MCF 10A (cell line): ENCODE measurements around the gene GPM6B. TPM values are rescaled to one million over a fixed set of nuclear protein-coding genes. Genes with fewer than 3 reads are reported as not detected.

Experiments
- Bru-seq: library from RNA; stranded (reverse); fragments of 400-500 nt; gene quantifications from one replicate; lab custom pipeline; 2021; lab: Mats Ljungman, UMichigan
- BruChase-seq, 2 experiments: library from RNA; stranded (reverse); fragments of 400-500 nt; gene quantifications; one replicate each; lab custom pipeline; 2021; lab: Mats Ljungman, UMichigan
- BruUV-seq: library from RNA; stranded (reverse); fragments of 400-500 nt; replicated peaks from 2 replicates; lab custom pipeline; 2021; lab: Mats Ljungman, UMichigan
- CTCF ChIA-PET: fragments of 300-600 bp; sonication (Branson Sonifier 250); formaldehyde crosslinking; extraction: SDS; loops from one replicate; lab custom pipeline; 2021; ENCODE audit warnings: antibody characterized with exemption, inconsistent platforms; lab: Yijun Ruan, JAX
- POLR2A ChIA-PET: fragments of 300-600, 350-650 bp; sonication (Branson Sonifier 250); formaldehyde crosslinking; extraction: SDS; loops from one replicate; lab custom pipeline; 2020; ENCODE audit warnings: antibody characterized with exemption, inconsistent platforms; lab: Yijun Ruan, JAX
- DNase-seq: peaks from one replicate; pipeline ENCODE4 v3.0.0-alpha.2; 2018; ENCODE audit not compliant: unreplicated experiment
- H3K27ac Mint-ChIP-seq: one replicate; pipeline ENCODE4 v1.8.0; 2022; ENCODE audit warnings: mild to moderate bottlenecking, low read depth, mixed read lengths; ENCODE audit not compliant: unreplicated experiment
- H3K27me3 Mint-ChIP-seq: one replicate; pipeline ENCODE4 v1.8.0; 2022; ENCODE audit warnings: mixed read lengths; ENCODE audit not compliant: insufficient read depth, unreplicated experiment
- H3K36me3 Mint-ChIP-seq: one replicate; pipeline ENCODE4 v1.8.0; 2022; ENCODE audit warnings: mild to moderate bottlenecking, moderate library complexity, mixed read lengths; ENCODE audit not compliant: insufficient read depth, unreplicated experiment
- H3K4me1 Mint-ChIP-seq: one replicate; pipeline ENCODE4 v1.8.0; 2022; ENCODE audit warnings: mixed read lengths; ENCODE audit not compliant: insufficient read depth, unreplicated experiment
- H3K4me3 Mint-ChIP-seq: one replicate; pipeline ENCODE4 v1.8.0; 2022; ENCODE audit warnings: mild to moderate bottlenecking, moderate library complexity, mixed read lengths; ENCODE audit not compliant: unreplicated experiment
- H3K9me3 Mint-ChIP-seq: one replicate; pipeline ENCODE4 v1.8.0; 2022; ENCODE audit warnings: mixed read lengths; ENCODE audit not compliant: unreplicated experiment
- intact Hi-C: fragments of 100-400 bp; cut with micrococcal nuclease; formaldehyde crosslinking; loops from 2 replicates; pipeline ENCODE4 v1.14.1; 2022
- long read RNA-seq: library from polyadenylated mRNA; stranded (forward); transcript quantifications from one replicate; pipeline ENCODE4 v2.0.0, GENCODE V29; 2022
- total RNA-seq: library from RNA; stranded (reverse); gene quantifications from 2 replicates; pipeline ENCODE4 v1.2.3, GENCODE V29; 2022
- TF ChIP-seq, protein P1 (sequence below): fragments of 200-600 bp; IDR thresholded peaks from one replicate; pipeline ENCODE4 v1.8.0; 2022; ENCODE audit warnings: antibody characterized with exemption, mild to moderate bottlenecking; ENCODE audit not compliant: unreplicated experiment

The GPM6B gene
- total RNA-seq (6.9 and 16.3 TPM in 2 replicates), Bru-seq, nascent RNA (percentile 42 among the genes with signal in this experiment), BruChase-seq, experiment 1, labeled RNA remaining after a 6-hour chase (percentile 40 among the genes with signal in this experiment), BruChase-seq, experiment 2, labeled RNA remaining after a 2-hour chase (percentile 37 among the genes with signal in this experiment)
- long read RNA-seq, transcript GPM6B-205 (7 exons, 3,957 nt), result major isoform, 45 of 63 reads
- long read RNA-seq, partial matches to known transcripts, result 2 of 63 reads
- long read RNA-seq, other reads (novel, unspliced or antisense), result 13 of 63 reads

DNA sequence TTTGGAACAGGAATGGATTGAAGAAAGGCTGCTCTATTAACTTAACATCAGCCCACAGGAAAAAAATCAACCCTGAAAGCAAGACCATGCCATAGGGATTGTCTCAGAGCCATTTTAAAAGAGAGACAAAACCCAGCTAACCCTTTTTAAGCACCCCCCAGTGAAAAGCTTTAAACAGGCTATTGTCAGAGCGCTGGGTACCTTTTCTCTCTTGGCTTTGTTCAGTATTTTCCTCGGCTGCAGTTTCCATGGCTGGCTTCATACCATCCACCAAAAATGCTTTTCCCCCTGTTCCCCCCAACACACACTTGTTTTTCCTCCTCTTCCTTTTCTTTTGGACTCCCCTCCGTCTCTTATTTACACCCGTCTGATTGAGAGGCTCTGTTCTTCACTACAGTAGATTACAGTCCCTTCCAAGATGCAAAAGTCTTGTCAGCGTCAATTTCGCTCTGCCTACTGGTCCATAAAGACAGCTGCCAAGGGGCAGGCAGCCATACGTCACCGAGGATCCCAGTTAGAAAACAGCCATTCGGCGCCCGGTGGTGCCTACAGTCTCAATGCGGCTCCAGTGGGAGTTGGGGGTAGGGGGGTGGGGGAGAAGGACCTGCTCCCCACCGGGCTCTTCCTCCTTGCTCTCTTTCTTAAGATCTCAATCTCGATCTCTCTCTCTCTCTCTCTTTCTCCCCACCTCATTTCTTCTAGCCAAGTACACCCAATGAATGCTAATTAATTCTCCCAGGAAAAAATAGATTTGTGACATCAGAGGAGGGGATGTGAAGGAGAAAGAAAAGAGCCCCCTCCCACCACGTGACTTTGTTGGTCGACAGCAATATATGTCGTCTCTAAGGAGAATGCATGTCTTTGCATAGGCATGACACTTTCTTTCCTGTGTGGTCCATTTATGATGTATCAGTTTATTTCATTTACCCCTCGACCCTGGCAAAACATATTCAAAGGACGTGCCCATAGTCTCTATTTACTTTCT lies at the start of gene GPM6B:
TSS of gene GPM6B (minus strand) at position 451 of the 985 bp plus-strand sequence. CDS start at position 262, 189 bp downstream.
- POLR2A ChIA-PET, result no interaction called here
- intact Hi-C loops, result no loop called here
- H3K27me3 Mint-ChIP-seq, result peaks cover 82% of the 10 kb centered on the region
- H3K36me3 Mint-ChIP-seq, result no peaks in the 10 kb centered on the region
- no peak within 1 kb of the TSS for H3K27ac Mint-ChIP-seq
- no TSS peak for BruUV-seq
- DNase-seq, result no peak
- no peaks in the 10 kb centered on the region for H3K4me1 Mint-ChIP-seq
- CTCF ChIA-PET, result no interaction called here
- no peaks in the 10 kb centered on the region for H3K9me3 Mint-ChIP-seq
- TF ChIP-seq, protein P1, sequence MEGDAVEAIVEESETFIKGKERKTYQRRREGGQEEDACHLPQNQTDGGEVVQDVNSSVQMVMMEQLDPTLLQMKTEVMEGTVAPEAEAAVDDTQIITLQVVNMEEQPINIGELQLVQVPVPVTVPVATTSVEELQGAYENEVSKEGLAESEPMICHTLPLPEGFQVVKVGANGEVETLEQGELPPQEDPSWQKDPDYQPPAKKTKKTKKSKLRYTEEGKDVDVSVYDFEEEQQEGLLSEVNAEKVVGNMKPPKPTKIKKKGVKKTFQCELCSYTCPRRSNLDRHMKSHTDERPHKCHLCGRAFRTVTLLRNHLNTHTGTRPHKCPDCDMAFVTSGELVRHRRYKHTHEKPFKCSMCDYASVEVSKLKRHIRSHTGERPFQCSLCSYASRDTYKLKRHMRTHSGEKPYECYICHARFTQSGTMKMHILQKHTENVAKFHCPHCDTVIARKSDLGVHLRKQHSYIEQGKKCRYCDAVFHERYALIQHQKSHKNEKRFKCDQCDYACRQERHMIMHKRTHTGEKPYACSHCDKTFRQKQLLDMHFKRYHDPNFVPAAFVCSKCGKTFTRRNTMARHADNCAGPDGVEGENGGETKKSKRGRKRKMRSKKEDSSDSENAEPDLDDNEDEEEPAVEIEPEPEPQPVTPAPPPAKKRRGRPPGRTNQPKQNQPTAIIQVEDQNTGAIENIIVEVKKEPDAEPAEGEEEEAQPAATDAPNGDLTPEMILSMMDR, result no peak
- H3K4me3 Mint-ChIP-seq, result no peak within 1 kb of the TSS

GRCh38 chrX:13864264-13864663 lies 47.4 kb upstream of the GPM6B start:
- Mint-ChIP-seq H3K4me3 (no peak overlapping the region), H3K27ac (peak overlapping the region; percentile 28), H3K4me1 (peaks cover 8% of the 10 kb centered on the region), H3K36me3 (no peaks in the 10 kb centered on the region), H3K9me3 (no peaks in the 10 kb centered on the region), H3K27me3 (peaks cover 81% of the 10 kb centered on the region)
- intact Hi-C loops, result no loop called here
- ChIA-PET POLR2A (no interaction called here), CTCF (no interaction called here)
- no TSS peak for BruUV-seq
- DNase-seq, result no peak
- TF ChIP-seq, protein P1, result no peak

DNA sequence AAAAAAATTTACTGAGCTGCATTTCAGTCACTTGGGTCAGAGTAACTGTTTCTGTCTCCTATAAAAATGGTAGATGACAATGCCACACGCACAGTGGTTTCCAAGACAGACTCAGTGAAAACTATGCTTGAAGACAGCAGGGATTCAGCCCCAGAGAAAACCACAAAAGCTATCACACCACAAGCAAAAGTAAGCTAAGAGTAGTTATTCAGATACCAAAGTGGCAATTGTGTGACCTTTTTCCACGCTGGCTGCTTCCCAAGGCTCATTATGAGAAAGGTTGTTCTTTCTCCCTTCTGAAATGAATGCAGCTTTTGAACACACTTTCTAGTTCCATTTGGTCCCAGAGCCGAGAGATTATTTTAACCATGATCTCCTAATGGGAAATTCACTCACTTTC lies 46.4 kb upstream of the GPM6B start:
- CTCF ChIA-PET, result interaction anchor here (0.6 kb wide), 2 partner anchors 8 to 21 kb away, joined by 3 to 4 read pairs; no protein-coding TSS in a partner anchor
- no peak for DNase-seq
- TF ChIP-seq, protein P1, result no peak
- Mint-ChIP-seq H3K27ac (no peak overlapping the region), H3K4me3 (no peak overlapping the region), H3K9me3 (no peaks in the 10 kb centered on the region), H3K27me3 (peaks cover 84% of the 10 kb centered on the region), H3K36me3 (no peaks in the 10 kb centered on the region), H3K4me1 (peaks cover 8% of the 10 kb centered on the region)
- intact Hi-C loops, result no loop called here
- no TSS peak for BruUV-seq
- POLR2A ChIA-PET, result no interaction called here

GRCh38 chrX:13859724-13860123 lies 42.8 kb upstream of the GPM6B start:
- POLR2A ChIA-PET, result interaction anchor here (1.8 kb wide), 1 partner anchor 9 kb away, joined by 5 read pairs; no protein-coding TSS in a partner anchor
- Mint-ChIP-seq H3K4me1 (peaks cover 14% of the 10 kb centered on the region), H3K4me3 (no peak overlapping the region), H3K36me3 (no peaks in the 10 kb centered on the region), H3K27ac (no peak overlapping the region), H3K27me3 (peaks cover 79% of the 10 kb centered on the region), H3K9me3 (no peaks in the 10 kb centered on the region)
- CTCF ChIA-PET, result interaction anchor here (0.7 to 0.8 kb wide), 2 partner anchors 31 to 172 kb away, joined by 3 to 6 read pairs; no protein-coding TSS in a partner anchor
- TF ChIP-seq, protein P1, result no peak
- intact Hi-C loops, result no loop called here
- BruUV-seq, result no TSS peak
- no peak for DNase-seq
